Activated CD4-positive, alpha-beta memory T cell treated with anti-CD3 and anti-CD28 coated beads, Interleukin-2, amount 10 ng/mL, durations not matched to agents 7 days and 5 days (primary cell): ENCODE data around the gene ARID4B. TPM values are rescaled to one million over a fixed set of nuclear protein-coding genes. Genes with fewer than 3 reads are reported as not detected.

Experiments used
- CTCF ChIA-PET: fragments of 350-600 bp; sonication (Branson Sonifier 250); formaldehyde crosslinking; loops from one replicate; lab custom pipeline; 2021; ENCODE audit warnings: antibody characterized with exemption, inconsistent platforms; lab: Charles Lee
- POLR2A ChIA-PET: fragments of 350-600 bp; sonication (Branson Sonifier 250); formaldehyde crosslinking; loops from one replicate; lab custom pipeline; 2021; ENCODE audit warnings: antibody characterized with exemption; lab: Charles Lee
- DNase-seq: peaks from one replicate; pipeline ENCODE4 v3.0.0-alpha.2; 2020
- H3K27ac Mint-ChIP-seq: one replicate; pipeline ENCODE4 v1.8.0; 2021; ENCODE audit warnings: mild to moderate bottlenecking, mixed read lengths
- H3K27me3 Mint-ChIP-seq: one replicate; pipeline ENCODE4 v1.8.0; 2021; ENCODE audit warnings: mixed read lengths
- H3K36me3 Mint-ChIP-seq: one replicate; pipeline ENCODE4 v1.8.0; 2021; ENCODE audit warnings: low read depth, mixed read lengths
- H3K4me1 Mint-ChIP-seq: one replicate; pipeline ENCODE4 v1.8.0; 2021; ENCODE audit warnings: mixed read lengths
- H3K4me3 Mint-ChIP-seq: one replicate; pipeline ENCODE4 v1.8.0; 2021; ENCODE audit warnings: mild to moderate bottlenecking, mixed read lengths
- H3K9me3 Mint-ChIP-seq: one replicate; pipeline ENCODE4 v1.8.0; 2021; ENCODE audit warnings: mixed read lengths
- total RNA-seq, 2 experiments: library from RNA; stranded (reverse); gene quantifications; one replicate each; pipeline ENCODE4 v1.2.3, GENCODE V29; 2021

The ARID4B gene
- total RNA-seq, 2 experiments from 2014 or later = 54.1 to 56.1 TPM

DNA sequence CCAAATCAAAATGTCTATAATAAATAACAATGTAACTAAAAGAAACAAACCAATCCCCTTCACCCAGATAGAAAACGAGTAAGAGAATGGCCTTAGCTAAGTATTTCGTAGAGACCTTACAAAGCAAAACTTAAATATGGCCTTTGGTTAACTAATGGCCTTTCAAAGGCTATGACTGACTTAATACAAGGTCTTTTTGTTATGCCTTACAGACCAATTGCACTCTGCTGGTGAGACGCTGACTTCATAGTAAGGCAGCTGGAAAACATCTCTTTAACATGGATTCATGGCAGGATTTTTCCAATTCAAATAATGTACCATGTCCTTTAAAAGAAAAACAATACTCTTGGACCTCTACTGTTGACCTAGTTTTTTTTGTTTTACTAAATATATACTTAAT, 23.5 kb upstream of the ARID4B start:
- no peak overlapping the region for H3K27ac Mint-ChIP-seq
- no peaks in the 10 kb centered on the region for H3K9me3 Mint-ChIP-seq
- H3K27me3 Mint-ChIP-seq = no peaks in the 10 kb centered on the region
- no peaks in the 10 kb centered on the region for H3K4me1 Mint-ChIP-seq
- no peak for DNase-seq
- ChIA-PET CTCF (no interaction called here), POLR2A (no interaction called here)
- no peaks in the 10 kb centered on the region for H3K36me3 Mint-ChIP-seq
- no peak overlapping the region for H3K4me3 Mint-ChIP-seq

DNA sequence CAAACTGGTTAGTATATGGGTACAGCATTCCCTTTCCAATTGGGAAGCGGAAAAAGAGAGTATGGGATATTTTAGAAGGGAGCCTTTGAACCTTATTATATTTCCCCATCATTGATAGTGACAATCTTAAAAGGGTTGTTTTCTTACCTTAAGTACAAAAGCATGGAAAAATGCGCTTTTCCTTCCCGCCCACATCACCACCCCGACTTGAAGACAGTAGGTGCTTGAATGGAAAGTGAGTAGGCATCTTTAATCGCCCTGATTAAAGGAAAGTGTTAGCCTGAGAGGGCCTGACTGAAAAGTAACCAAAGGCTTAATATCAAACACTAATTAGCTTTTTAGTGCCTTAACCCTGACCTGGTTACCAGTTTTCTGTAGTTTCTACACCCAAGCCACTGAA, 15.7 kb upstream of the ARID4B start:
- no peaks in the 10 kb centered on the region for H3K27me3 Mint-ChIP-seq
- peaks cover 3% of the 10 kb centered on the region for H3K4me1 Mint-ChIP-seq
- H3K36me3 Mint-ChIP-seq = peaks cover 26% of the 10 kb centered on the region
- DNase-seq = no peak
- H3K4me3 Mint-ChIP-seq = no peak overlapping the region
- no peak overlapping the region for H3K27ac Mint-ChIP-seq
- no peaks in the 10 kb centered on the region for H3K9me3 Mint-ChIP-seq
- ChIA-PET CTCF (interaction anchor here (0.6 kb wide), 1 partner anchor 147 kb away, joined by 3 read pairs; no protein-coding TSS in a partner anchor), POLR2A (no interaction called here)

- DNase-seq = no peak
- Mint-ChIP-seq H3K27ac (no peak overlapping the region), H3K9me3 (no peaks in the 10 kb centered on the region), H3K27me3 (no peaks in the 10 kb centered on the region), H3K4me1 (peaks cover 6% of the 10 kb centered on the region), H3K36me3 (peaks cover 32% of the 10 kb centered on the region), H3K4me3 (no peak overlapping the region)
- CTCF ChIA-PET = interaction anchor here (0.5 to 0.8 kb wide), 2 partner anchors 73 to 189 kb away, joined by 3 read pairs; no protein-coding TSS in a partner anchor
- POLR2A ChIA-PET = no interaction called here
These were observed 14.5 kb upstream of the ARID4B start for GRCh38 chr1:235342471-235342870.

- no peak overlapping the region for H3K27ac Mint-ChIP-seq
These were observed 14.1 kb upstream of the ARID4B start for GRCh38 chr1:235342039-235342438.

DNA sequence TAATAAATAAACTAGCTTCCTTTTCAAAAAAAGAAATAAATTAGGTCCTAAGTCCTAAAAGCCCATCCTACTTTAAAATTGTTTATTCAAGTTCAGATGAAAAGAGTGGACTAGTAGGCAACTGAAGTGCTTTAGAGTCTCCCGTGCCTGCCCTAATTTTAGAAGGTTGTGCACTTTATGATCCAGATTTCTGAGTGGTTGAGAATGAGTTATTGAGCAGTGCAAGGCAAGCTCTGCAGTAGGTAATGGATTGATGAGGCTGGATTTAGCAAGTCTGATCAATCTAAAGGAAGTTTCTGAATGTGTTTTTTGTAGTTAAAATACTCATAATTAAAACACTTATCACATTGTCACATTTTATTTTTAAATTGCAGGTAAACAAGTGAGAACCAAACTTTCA, 13.4 kb upstream of the ARID4B start:
- CTCF ChIA-PET = interaction anchor here (1.0 to 2.2 kb wide), 2 partner anchors 12 to 76 kb away, joined by 4 to 10 read pairs; no protein-coding TSS in a partner anchor
- Mint-ChIP-seq H3K36me3 (peaks cover 36% of the 10 kb centered on the region), H3K27ac (no peak overlapping the region), H3K4me1 (peaks cover 15% of the 10 kb centered on the region), H3K4me3 (no peak overlapping the region), H3K9me3 (no peaks in the 10 kb centered on the region), H3K27me3 (no peaks in the 10 kb centered on the region)
- POLR2A ChIA-PET = interaction anchor here (1.4 kb wide), 1 partner anchor 12 kb away, joined by 7 read pairs; no protein-coding TSS in a partner anchor
- no peak for DNase-seq

More at GRCh38 chr1:235342039-235342438, 14.1 kb upstream of the ARID4B start:
- Mint-ChIP-seq H3K36me3 (peaks cover 32% of the 10 kb centered on the region), H3K4me3 (no peak overlapping the region), H3K9me3 (no peaks in the 10 kb centered on the region), H3K27me3 (no peaks in the 10 kb centered on the region), H3K4me1 (peaks cover 10% of the 10 kb centered on the region)
- no peak for DNase-seq
- POLR2A ChIA-PET = no interaction called here
- CTCF ChIA-PET = interaction anchor here (0.5 to 0.8 kb wide), 2 partner anchors 73 to 189 kb away, joined by 3 read pairs; no protein-coding TSS in a partner anchor

GRCh38 chr1:235339746-235340145, 11.8 kb upstream of the ARID4B start:
- Mint-ChIP-seq H3K4me1 (peaks cover 21% of the 10 kb centered on the region), H3K4me3 (no peak overlapping the region), H3K9me3 (no peaks in the 10 kb centered on the region), H3K27ac (no peak overlapping the region), H3K27me3 (no peaks in the 10 kb centered on the region), H3K36me3 (peaks cover 36% of the 10 kb centered on the region)
- DNase-seq = no peak
- ChIA-PET POLR2A (no interaction called here), CTCF (interaction anchor here (1.0 to 2.2 kb wide), 2 partner anchors 10 to 77 kb away, joined by 4 to 10 read pairs; no protein-coding TSS in a partner anchor)

- H3K27ac Mint-ChIP-seq = peak overlapping the region; percentile 75
- H3K4me3 Mint-ChIP-seq = peak overlapping the region; percentile 71
- H3K9me3 Mint-ChIP-seq = no peaks in the 10 kb centered on the region
- peak; percentile 33 for DNase-seq
- ChIA-PET CTCF (interaction anchor here (0.6 to 1.8 kb wide), 2 partner anchors 36 to 79 kb away, joined by 5 to 8 read pairs; no protein-coding TSS in a partner anchor), POLR2A (interaction anchor here (1.3 to 1.7 kb wide), 4 partner anchors 9 to 176 kb away, joined by 3 to 4 read pairs (median 4); partner anchors contain the start of genes ARID4B, GGPS1, RBM34 and TBCE)
- H3K36me3 Mint-ChIP-seq = peaks cover 21% of the 10 kb centered on the region
- H3K27me3 Mint-ChIP-seq = no peaks in the 10 kb centered on the region
- H3K4me1 Mint-ChIP-seq = peaks cover 29% of the 10 kb centered on the region
These were observed 8.9 kb upstream of the ARID4B start for GRCh38 chr1:235336903-235337302.

GRCh38 chr1:235331401-235331800, 3.4 kb upstream of the ARID4B start:
- Mint-ChIP-seq H3K36me3 (peaks cover 28% of the 10 kb centered on the region), H3K9me3 (no peaks in the 10 kb centered on the region), H3K4me1 (peaks cover 33% of the 10 kb centered on the region), H3K27me3 (no peaks in the 10 kb centered on the region), H3K4me3 (no peak overlapping the region), H3K27ac (no peak overlapping the region)
- ChIA-PET POLR2A (interaction anchor here (1.4 to 2.0 kb wide), 3 partner anchors 34 to 72 kb away, joined by 3 to 8 read pairs (median 4); partner anchors contain the start of gene TBCE), CTCF (interaction anchor here (0.6 to 2.9 kb wide), 4 partner anchors 84 to 173 kb away, joined by 3 to 11 read pairs (median 7); partner anchors contain the start of gene B3GALNT2)
- DNase-seq = no peak

- Mint-ChIP-seq H3K4me3 (no peak overlapping the region), H3K9me3 (no peaks in the 10 kb centered on the region), H3K4me1 (peaks cover 33% of the 10 kb centered on the region), H3K27ac (no peak overlapping the region), H3K36me3 (peaks cover 28% of the 10 kb centered on the region), H3K27me3 (no peaks in the 10 kb centered on the region)
- no peak for DNase-seq
- POLR2A ChIA-PET = interaction anchor here (0.7 to 3.5 kb wide), 5 partner anchors 9 to 170 kb away, joined by 3 to 25 read pairs (median 4); partner anchors contain the start of genes RBM34 and TBCE
- CTCF ChIA-PET = interaction anchor here (0.8 to 2.9 kb wide), 7 partner anchors 9 to 174 kb away, joined by 3 to 11 read pairs (median 4); partner anchors contain the start of gene B3GALNT2
These were observed 2.9 kb upstream of the ARID4B start for GRCh38 chr1:235330918-235331285.

DNA sequence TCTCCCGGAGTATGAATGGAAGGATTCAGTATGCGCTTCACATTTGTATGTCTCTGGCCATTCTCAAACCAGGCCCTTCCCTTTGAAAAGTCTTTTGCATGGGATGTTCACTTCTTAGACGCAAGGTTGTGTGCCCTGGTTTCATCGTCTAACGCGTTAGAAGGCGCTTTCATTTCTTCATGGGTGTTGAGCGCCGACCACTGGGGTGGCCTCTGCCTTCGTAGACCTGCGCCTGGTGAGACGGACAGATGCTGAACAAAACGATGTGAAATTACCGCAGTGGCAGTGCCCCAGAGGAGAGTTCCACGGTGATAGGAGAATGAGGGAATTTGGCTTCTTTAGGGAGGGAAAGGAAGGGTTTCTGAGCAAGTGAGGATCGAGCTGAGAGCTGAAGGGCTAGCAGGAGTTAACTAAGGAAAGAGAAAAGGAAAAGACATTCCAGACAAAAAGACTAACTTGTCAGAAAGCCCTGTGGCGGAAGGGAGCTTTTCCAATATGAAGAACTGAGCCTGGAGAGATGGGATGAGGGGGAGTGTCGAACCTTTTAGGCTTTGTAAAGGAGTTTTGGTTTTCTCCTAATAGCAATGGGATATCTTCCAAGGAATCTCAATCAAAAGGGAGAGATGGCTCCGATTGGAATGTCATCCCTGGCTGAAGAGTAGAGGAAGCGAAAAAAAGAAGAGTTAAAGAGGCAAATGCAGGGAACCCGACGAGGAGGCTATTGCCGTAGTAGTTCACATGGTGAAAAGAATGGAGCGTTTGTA, 1.3 kb upstream of the ARID4B start:
- ChIA-PET POLR2A (interaction anchor here (1.0 to 3.5 kb wide), 9 partner anchors 12 to 717 kb away, joined by 3 to 25 read pairs (median 6); partner anchors contain the start of genes RBM34 and TBCE), CTCF (interaction anchor here (1.0 to 2.9 kb wide), 9 partner anchors 10 to 367 kb away, joined by 3 to 11 read pairs (median 5); partner anchors contain the start of gene B3GALNT2)
- Mint-ChIP-seq H3K9me3 (no peaks in the 10 kb centered on the region), H3K27me3 (no peaks in the 10 kb centered on the region), H3K4me3 (no peak overlapping the region), H3K27ac (no peak overlapping the region), H3K4me1 (peaks cover 40% of the 10 kb centered on the region), H3K36me3 (peaks cover 29% of the 10 kb centered on the region)
- peak; percentile 67 for DNase-seq

DNA sequence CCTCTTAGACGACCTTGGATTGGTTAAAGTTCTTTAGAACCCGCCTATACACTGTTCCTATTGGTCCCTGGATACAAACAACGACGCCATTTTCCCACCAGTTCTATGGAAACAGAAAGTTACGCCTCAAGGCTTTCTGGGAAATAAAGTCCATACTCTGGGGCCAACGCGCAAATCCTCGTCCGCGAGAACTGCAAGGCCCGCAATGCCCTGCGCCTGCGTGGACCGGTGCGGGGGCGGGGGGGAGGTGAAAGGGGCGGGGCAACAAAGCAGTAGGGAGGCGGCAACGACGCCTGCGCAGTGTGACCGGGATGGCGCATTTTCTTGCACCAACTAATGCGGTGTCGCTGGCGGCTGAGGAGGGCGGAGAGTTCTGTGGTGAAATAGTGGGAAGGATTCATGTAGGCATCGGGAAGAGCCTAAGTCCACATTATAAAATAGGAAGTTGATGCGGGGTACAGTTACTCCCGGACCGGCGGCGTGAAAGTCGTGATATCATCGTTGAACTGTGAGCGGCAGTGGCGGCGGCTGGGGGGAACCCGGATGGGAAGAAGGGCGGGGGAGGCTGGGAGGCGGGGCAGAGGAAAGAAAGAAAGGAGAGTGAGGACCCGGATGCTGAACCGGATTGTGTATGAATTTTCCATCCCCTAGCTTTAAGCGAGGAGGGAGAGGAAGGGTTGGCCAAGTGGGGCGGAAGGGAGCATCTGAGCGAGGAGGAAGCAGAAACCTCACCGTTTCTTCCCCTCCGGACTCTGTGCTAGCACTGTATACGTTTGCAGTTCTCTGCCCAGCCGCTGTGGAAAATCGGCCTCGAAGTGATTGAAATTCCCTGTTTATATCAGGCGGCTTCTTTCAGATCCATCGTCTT, 526 bp upstream of the ARID4B start, which contains the start of gene GGPS1:
GGPS1 (plus strand) TSS at position 300 of the 868 bp plus-strand sequence. CDS start 6,695 bp downstream, outside the sequence.
- ChIA-PET CTCF (interaction anchor here (1.0 to 2.9 kb wide), 7 partner anchors 13 to 366 kb away, joined by 3 to 11 read pairs (median 4); no protein-coding TSS in a partner anchor), POLR2A (interaction anchor here (0.6 to 3.5 kb wide), 15 partner anchors 9 to 850 kb away, joined by 3 to 25 read pairs (median 4); partner anchors contain the start of genes RBM34, TARBP1, TBCE and TOMM20)
- Mint-ChIP-seq H3K4me1 (peaks cover 41% of the 10 kb centered on the region), H3K4me3 (no peak within 1 kb of the TSS), H3K27ac (no peak within 1 kb of the TSS), H3K36me3 (peaks cover 33% of the 10 kb centered on the region), H3K9me3 (no peaks in the 10 kb centered on the region), H3K27me3 (no peaks in the 10 kb centered on the region)
- peak; percentile 99 for DNase-seq
